ENCODE measurements around the gene GRIK5.

DNA sequence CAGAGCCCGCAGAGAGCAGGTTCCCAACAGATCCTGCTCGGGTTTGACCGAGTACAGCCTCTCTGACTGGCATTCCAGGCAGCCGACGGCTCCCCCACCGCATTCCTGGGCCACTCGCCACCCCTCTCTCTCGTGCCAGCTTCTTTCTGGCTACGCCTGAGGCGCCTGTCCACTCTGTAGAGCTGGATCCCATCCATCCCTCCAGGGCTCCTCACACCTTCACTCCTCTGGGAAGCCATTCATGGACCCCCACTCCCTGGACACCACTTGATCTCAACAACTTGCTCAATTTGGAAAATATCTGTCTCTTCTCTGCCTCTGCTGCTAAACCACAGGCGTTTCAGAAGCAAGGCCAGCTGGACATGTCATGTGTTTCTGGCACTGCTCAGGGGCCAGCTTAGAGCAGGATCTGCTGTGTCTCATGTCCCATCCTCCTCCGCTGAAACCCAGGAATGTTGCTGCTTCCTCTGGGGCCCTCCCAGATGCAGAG, 45.3 kb downstream of the GRIK5 start:
- TF ChIP-seq YY1 (IDR thresholded peaks at IDR 0.05; ENCODE audit: insufficient read depth, insufficient read length) (no peak), ZNF274 (IDR thresholded peaks at IDR 0.05; ENCODE audit: low read depth, low read length) (no peak), SUZ12 (IDR thresholded peaks at IDR 0.05; ENCODE audit: extremely low read depth, insufficient read depth, insufficient read length) (no peak)

All from NT2/D1 (cell line).